ENCODE data around the gene TOMM20L. TPM values are rescaled to one million over a fixed set of nuclear protein-coding genes. Genes with fewer than 3 reads are reported as not detected.
A peak's percentile ranks its signal among the peaks of the same experiment; 100 is the strongest.
"Not testable (repeated sequence)": the region's sequence is repeated elsewhere in the genome, so short reads cannot be mapped to it uniquely, and the experiment has no call there.

The TOMM20L gene
- total and polyA plus RNA-seq, 2 of the 13 experiments (the other 11 are each of a cell fraction or from before 2014, with no cell fraction given): 0.46 TPM; not detected in 1

DNA sequence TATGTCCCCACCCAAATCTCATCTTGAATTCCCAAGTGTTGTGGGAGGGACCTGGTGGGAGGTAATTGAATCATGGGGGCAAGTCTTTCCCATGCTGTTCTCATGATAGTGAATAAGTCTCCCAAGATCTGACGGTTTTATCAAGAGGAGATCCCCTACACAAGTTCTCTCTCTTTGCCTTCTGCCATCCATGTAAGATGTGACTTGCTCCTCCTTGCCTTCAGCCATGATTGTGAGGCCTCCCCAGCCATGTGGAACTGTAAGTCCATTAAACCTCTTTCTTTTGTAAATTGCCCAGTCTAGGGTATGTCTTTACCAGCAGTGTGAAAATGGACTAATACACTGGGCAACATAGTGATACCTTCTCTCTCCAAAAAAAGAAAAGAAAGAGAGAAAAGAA is 21.2 kb downstream of the TOMM20L start:
- intact Hi-C loops (cut with micrococcal nuclease; ENCODE audit: unreplicated experiment); H3K9me3 ChIP-seq (ENCODE audit: low read length); BruUV-seq (replicated peaks); H3K27me3 ChIP-seq (ENCODE audit: control insufficient read depth in 1 of 2, insufficient read depth in 2 of 2, low read length in 2 of 2); H3K4me3 ChIP-seq (replicated peaks in 1 of 3; ENCODE audit: insufficient read depth in 1 of 3, low read depth in 2 of 3, low read length in 3 of 3); H3K27ac ChIP-seq (ENCODE audit: extremely low read length, insufficient read depth, low read length); DNase-seq (ENCODE audit: low spot score); CTCF ChIA-PET (ENCODE audit: low intra/inter-chr PET ratio, low total read pairs); in situ Hi-C loops (cut with HindIII; ENCODE audit: extremely low pct_ligation_motif_present, low pct_unique_long_range_greater_than_20kb); H3K4me2 ChIP-seq (ENCODE audit: low read depth, low read length); H3K79me2 ChIP-seq (ENCODE audit: insufficient read depth, low read length); ATAC-seq; H4K20me1 ChIP-seq (ENCODE audit: insufficient read depth, low read length); FAIRE-seq; H2AFZ ChIP-seq (ENCODE audit: low read length); H3K9ac ChIP-seq (ENCODE audit: insufficient read depth, low read depth, low read length); H3K4me1 ChIP-seq (ENCODE audit: insufficient read depth, low read length): not testable (repeated sequence)
- H3K36me3 ChIP-seq (replicated peaks in 1 of 2; ENCODE audit: control insufficient read depth in 1 of 2, insufficient read depth in 2 of 2, low read length in 2 of 2): peaks cover 3 to 44% of the 10 kb centered on the region in 2 experiments
- 100% methylated on average over 1 of the region's 1 CpG for WGBS (ENCODE audit: low lambda C conversion rate)
- POLR2A ChIA-PET: interaction anchor here (0.8 kb wide), 1 partner anchor 9 kb away, joined by 3 read pairs; no protein-coding TSS in a partner anchor

DNA sequence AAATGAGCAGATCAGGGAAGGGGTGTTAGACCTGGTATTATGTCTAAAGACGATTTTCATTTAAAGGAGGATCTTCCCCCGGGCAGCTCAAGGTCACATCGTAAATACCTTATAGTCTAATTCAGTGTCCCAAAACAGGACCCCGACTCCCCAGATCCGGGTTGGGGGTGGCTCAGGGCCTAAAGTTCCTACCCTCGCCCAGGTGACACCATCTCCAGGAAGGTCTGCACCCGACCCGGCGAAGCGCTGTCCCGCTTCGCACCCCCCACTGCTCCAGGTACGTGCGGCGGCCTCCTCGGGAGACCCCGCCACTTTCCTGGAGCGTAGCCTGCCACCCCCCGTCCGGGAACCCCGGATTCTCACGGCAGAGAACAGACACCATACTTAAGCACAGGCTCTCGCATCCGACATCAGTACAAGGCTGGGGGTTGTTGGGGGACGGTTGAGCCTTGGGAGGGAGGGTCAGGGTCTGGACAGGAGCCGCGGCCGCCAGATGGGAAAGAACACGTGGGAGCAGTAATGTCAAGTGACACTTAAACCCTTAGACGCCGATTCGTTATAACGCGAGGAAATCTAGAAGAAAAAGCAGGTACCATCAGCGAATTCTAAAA is 31.0 kb downstream of the TOMM20L start:
- peak overlapping the region; percentile 96 for H3K27ac ChIP-seq (ENCODE audit: extremely low read length, insufficient read depth, low read length)
- DNase-seq (ENCODE audit: low spot score) (peak; percentile 56), ATAC-seq (peak; percentile 86), FAIRE-seq (no peak)
- in situ Hi-C loops (cut with HindIII; ENCODE audit: extremely low pct_ligation_motif_present, low pct_unique_long_range_greater_than_20kb) (no loop called here), intact Hi-C loops (cut with micrococcal nuclease; ENCODE audit: unreplicated experiment) (loop anchor here (2.0 kb wide), 1 partner anchor 32 kb away; the partner anchor contains the start of gene TOMM20L)
- H3K9ac ChIP-seq (ENCODE audit: insufficient read depth, low read depth, low read length): peak overlapping the region; percentile 88
- no peaks in the 10 kb centered on the region for H3K9me3 ChIP-seq (ENCODE audit: low read length)
- H3K4me2 ChIP-seq (ENCODE audit: low read depth, low read length): peak overlapping the region; percentile 80
- H3K36me3 ChIP-seq (replicated peaks in 1 of 2; ENCODE audit: control insufficient read depth in 1 of 2, insufficient read depth in 2 of 2, low read length in 2 of 2): peaks cover 4 to 18% of the 10 kb centered on the region in 2 experiments; a peak in 2 of 5 replicates
- CTCF ChIA-PET (ENCODE audit: low intra/inter-chr PET ratio, low total read pairs): no interaction called here
- H3K27me3 ChIP-seq (ENCODE audit: control insufficient read depth in 1 of 2, insufficient read depth in 2 of 2, low read length in 2 of 2): no peaks in the 10 kb centered on the region; a peak in 1 of 5 replicates
- no peaks in the 10 kb centered on the region for H4K20me1 ChIP-seq (ENCODE audit: insufficient read depth, low read length)
- H2AFZ ChIP-seq (ENCODE audit: low read length): peak overlapping the region; percentile 100
- peaks cover 44% of the 10 kb centered on the region for H3K79me2 ChIP-seq (ENCODE audit: insufficient read depth, low read length)
- WGBS (ENCODE audit: low lambda C conversion rate): 1% methylated on average over 25 of the region's 35 CpGs
- POLR2A ChIA-PET: interaction anchor here (0.8 to 2.6 kb wide), 6 partner anchors 10 to 1157 kb away, joined by 3 to 19 read pairs (median 4); partner anchors contain the start of genes ARID4A, JKAMP, L3HYPDH and TOMM20L
- H3K4me3 ChIP-seq (replicated peaks in 1 of 3; ENCODE audit: insufficient read depth in 1 of 3, low read depth in 2 of 3, low read length in 3 of 3): peak overlapping the region; percentile 70 to 84 (median 83)
- TSS peak; percentile 84 for BruUV-seq (replicated peaks)
- peaks cover 45% of the 10 kb centered on the region for H3K4me1 ChIP-seq (ENCODE audit: insufficient read depth, low read length)
- TF ChIP-seq U2AF2 (IDR thresholded peaks at IDR 0.05; ENCODE audit: low read depth, low read length) (no peak), GABPA (IDR thresholded peaks at IDR 0.05; ENCODE audit: low read depth, low read length) (no peak), GABPA (CRISPR knock-in tag; IDR thresholded peaks at IDR 0.05; ENCODE audit: low read depth) (no peak), NKX3-1 (CRISPR knock-in tag; IDR thresholded peaks at IDR 0.05) (no peak), SMC3 (IDR thresholded peaks at IDR 0.05; ENCODE audit: low read length) (no peak), ZNF557 (CRISPR knock-in tag; IDR thresholded peaks at IDR 0.05) (no peak), ZNF749 (CRISPR knock-in tag; IDR thresholded peaks at IDR 0.05; ENCODE audit: borderline replicate concordance) (0 out of 2 replicates have a peak, but pooled peaks have one; percentile 26), SP5 (CRISPR knock-in tag; IDR thresholded peaks at IDR 0.05; ENCODE audit: borderline replicate concordance, low read depth) (no peak), POLR2AphosphoS5 (IDR thresholded peaks at IDR 0.05; ENCODE audit: low read depth, low read length) (peak; percentile 73), PHB2 (IDR thresholded peaks at IDR 0.05; ENCODE audit: partially characterized antibody) (no peak), MTF1 (CRISPR knock-in tag; IDR thresholded peaks at IDR 0.05) (peak; percentile 44; the same call in 1 of the 2 replicates), ZNF607 (CRISPR knock-in tag; IDR thresholded peaks at IDR 0.05; ENCODE audit: borderline replicate concordance) (no peak), ZFY (CRISPR knock-in tag; IDR thresholded peaks at IDR 0.05) (peak; percentile 82), ZNF674 (CRISPR knock-in tag; IDR thresholded peaks at IDR 0.05; ENCODE audit: low read depth) (no peak)
- TF ChIP-seq, protein P1, sequence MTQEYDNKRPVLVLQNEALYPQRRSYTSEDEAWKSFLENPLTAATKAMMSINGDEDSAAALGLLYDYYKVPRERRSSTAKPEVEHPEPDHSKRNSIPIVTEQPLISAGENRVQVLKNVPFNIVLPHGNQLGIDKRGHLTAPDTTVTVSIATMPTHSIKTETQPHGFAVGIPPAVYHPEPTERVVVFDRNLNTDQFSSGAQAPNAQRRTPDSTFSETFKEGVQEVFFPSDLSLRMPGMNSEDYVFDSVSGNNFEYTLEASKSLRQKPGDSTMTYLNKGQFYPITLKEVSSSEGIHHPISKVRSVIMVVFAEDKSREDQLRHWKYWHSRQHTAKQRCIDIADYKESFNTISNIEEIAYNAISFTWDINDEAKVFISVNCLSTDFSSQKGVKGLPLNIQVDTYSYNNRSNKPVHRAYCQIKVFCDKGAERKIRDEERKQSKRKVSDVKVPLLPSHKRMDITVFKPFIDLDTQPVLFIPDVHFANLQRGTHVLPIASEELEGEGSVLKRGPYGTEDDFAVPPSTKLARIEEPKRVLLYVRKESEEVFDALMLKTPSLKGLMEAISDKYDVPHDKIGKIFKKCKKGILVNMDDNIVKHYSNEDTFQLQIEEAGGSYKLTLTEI (CRISPR knock-in tag; conservative IDR thresholded peaks at IDR 0.05): no peak
- TF ChIP-seq, protein P2, sequence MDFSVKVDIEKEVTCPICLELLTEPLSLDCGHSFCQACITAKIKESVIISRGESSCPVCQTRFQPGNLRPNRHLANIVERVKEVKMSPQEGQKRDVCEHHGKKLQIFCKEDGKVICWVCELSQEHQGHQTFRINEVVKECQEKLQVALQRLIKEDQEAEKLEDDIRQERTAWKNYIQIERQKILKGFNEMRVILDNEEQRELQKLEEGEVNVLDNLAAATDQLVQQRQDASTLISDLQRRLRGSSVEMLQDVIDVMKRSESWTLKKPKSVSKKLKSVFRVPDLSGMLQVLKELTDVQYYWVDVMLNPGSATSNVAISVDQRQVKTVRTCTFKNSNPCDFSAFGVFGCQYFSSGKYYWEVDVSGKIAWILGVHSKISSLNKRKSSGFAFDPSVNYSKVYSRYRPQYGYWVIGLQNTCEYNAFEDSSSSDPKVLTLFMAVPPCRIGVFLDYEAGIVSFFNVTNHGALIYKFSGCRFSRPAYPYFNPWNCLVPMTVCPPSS (IDR thresholded peaks at IDR 0.05): no peak

Measured in HepG2 (cell line).